ENCODE measurements around the gene SLAMF9. TPM values are rescaled to one million over a fixed set of nuclear protein-coding genes. Genes with fewer than 3 reads are reported as not detected.

Gene SLAMF9
- total and polyA plus RNA-seq, 4 donors: not detected

- Histone ChIP-seq H3K4me3 (ENCODE audit: low read depth, low read length) (no peak overlapping the region), H3K9me3 (ENCODE audit: control insufficient read depth, insufficient read depth, low read length) (no peaks in the 10 kb centered on the region), H3K27me3 (ENCODE audit: control insufficient read depth, insufficient read depth, low read length) (no peaks in the 10 kb centered on the region), H3K4me1 (ENCODE audit: control insufficient read depth, insufficient read depth, low read length) (peaks cover 38% of the 10 kb centered on the region), H3K36me3 (ENCODE audit: control insufficient read depth, insufficient read depth, low read length) (peaks cover 12% of the 10 kb centered on the region), H3K27ac (ENCODE audit: low read depth, low read length) (no peak overlapping the region)
- DNase-seq (ENCODE audit: low read depth in 4 of 6, low spot score in 6 of 6): no peak
- 85% methylated on average over 7 of the region's 10 CpGs for WGBS (ENCODE audit: insufficient coverage)
Observed at GRCh38 chr1:159919236-159919865, 34.7 kb downstream of the SLAMF9 start.

- WGBS (ENCODE audit: insufficient coverage): 87% methylated on average over 12 of the region's 13 CpGs
Observed at GRCh38 chr1:159918352-159919200, 35.5 kb downstream of the SLAMF9 start.

DNA sequence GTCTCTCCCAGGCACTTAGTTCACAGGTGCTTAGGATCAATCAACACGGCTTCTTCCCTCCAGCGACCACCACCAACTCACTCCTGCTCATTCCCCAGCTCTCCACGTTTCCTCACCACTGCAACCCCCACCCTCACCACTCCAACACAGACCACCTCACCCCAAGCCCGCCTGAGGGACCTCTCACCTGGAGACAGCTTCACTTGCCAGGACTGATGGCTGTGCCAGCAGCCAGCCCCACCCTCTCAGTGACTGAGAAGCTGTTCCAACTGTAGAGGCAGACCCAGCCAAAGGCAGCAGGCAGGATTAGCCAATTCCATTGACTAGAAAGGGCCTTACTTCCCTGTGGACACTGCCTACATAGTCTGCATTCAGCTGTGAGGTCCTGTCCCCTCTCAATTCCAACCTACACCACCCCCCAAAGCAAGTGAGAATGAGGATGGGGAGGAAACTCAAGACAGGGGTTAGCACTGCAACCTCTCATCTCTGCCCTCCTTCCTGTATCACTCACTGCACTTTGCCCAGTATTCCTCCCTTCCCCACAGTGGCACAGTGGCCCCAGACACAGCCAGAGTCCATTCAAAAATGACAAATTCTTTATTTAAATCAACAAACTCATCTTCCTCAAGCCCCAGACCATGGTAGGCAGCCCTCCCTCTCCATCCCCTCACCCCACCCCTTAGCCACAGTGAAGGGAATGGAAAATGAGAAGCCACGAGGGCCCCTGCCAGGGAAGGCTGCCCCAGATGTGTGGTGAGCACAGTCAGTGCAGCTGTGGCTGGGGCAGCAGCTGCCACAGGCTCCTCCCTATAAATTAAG is 36.3 kb downstream of the SLAMF9 start:
- no peak for DNase-seq (ENCODE audit: low read depth in 4 of 6, low spot score in 6 of 6)
- H3K4me1 ChIP-seq (ENCODE audit: control insufficient read depth, insufficient read depth, low read length): peaks cover 23% of the 10 kb centered on the region
- H3K27ac ChIP-seq (ENCODE audit: low read depth, low read length): no peak overlapping the region
- H3K4me3 ChIP-seq (ENCODE audit: low read depth, low read length): no peak overlapping the region
- H3K9me3 ChIP-seq (ENCODE audit: control insufficient read depth, insufficient read depth, low read length): no peaks in the 10 kb centered on the region
- WGBS (ENCODE audit: insufficient coverage): 90% methylated on average over 4 of the region's 5 CpGs
- H3K36me3 ChIP-seq (ENCODE audit: control insufficient read depth, insufficient read depth, low read length): peaks cover 6% of the 10 kb centered on the region
- no peaks in the 10 kb centered on the region for H3K27me3 ChIP-seq (ENCODE audit: control insufficient read depth, insufficient read depth, low read length)

More at GRCh38 chr1:159918352-159919200, 35.5 kb downstream of the SLAMF9 start:
- Histone ChIP-seq H3K4me1 (ENCODE audit: control insufficient read depth, insufficient read depth, low read length) (peaks cover 31% of the 10 kb centered on the region), H3K27me3 (ENCODE audit: control insufficient read depth, insufficient read depth, low read length) (no peaks in the 10 kb centered on the region), H3K9me3 (ENCODE audit: control insufficient read depth, insufficient read depth, low read length) (no peaks in the 10 kb centered on the region), H3K36me3 (ENCODE audit: control insufficient read depth, insufficient read depth, low read length) (peaks cover 12% of the 10 kb centered on the region), H3K27ac (ENCODE audit: low read depth, low read length) (no peak overlapping the region), H3K4me3 (ENCODE audit: low read depth, low read length) (no peak overlapping the region)
- no peak for DNase-seq (ENCODE audit: low read depth in 4 of 6, low spot score in 6 of 6)

DNA sequence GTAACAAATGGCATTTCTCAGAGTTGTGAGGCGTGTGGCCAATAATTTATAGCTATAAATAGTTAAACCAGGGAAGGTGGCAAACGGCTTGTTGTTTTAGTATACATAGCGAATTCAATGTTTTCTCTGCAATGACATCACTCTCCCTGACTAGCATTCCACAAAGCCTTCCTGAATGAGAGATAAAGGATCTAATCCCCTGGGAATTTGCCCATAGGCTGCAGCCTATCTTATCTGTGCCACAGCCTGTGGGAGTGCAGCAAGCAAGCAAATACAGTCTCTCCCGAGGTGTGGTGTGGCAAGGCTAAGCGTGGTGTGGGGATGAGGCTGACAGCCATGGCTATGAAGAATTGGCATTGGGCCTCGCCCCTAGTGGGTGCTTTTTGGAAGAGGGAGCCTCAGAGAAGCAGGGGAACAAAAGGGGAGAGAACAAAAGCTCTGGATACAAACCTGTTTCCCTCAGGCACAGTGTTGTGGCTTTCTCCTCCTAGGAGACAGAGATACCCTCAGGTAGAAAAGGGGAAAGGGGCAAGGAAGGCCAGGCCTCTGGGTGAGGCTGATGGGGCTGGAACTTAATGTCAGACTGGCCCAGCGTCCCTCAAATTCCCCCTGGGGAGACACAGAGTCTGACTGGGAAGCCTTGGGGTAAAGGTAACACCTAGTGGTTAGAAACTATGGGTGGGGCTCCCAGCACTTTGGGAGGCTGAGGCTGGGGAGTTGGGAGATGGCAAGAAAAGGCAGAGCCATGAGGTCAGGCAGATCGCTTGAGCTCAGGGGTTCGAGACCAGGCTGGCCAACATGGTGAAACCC is 37.6 kb downstream of the SLAMF9 start:
- WGBS (ENCODE audit: insufficient coverage): 40% methylated on average over 4 of the region's 9 CpGs

GRCh38 chr1:159915571-159916241 is 38.3 kb downstream of the SLAMF9 start:
- DNase-seq (ENCODE audit: low read depth in 4 of 6, low spot score in 6 of 6): no peak
- peaks cover 5% of the 10 kb centered on the region for H3K36me3 ChIP-seq (ENCODE audit: control insufficient read depth, insufficient read depth, low read length)
- H3K27ac ChIP-seq (ENCODE audit: low read depth, low read length): no peak overlapping the region
- 78% methylated on average over 3 of the region's 5 CpGs for WGBS (ENCODE audit: insufficient coverage)
- no peak overlapping the region for H3K4me3 ChIP-seq (ENCODE audit: low read depth, low read length)
- no peaks in the 10 kb centered on the region for H3K27me3 ChIP-seq (ENCODE audit: control insufficient read depth, insufficient read depth, low read length)
- peaks cover 16% of the 10 kb centered on the region for H3K4me1 ChIP-seq (ENCODE audit: control insufficient read depth, insufficient read depth, low read length)
- no peaks in the 10 kb centered on the region for H3K9me3 ChIP-seq (ENCODE audit: control insufficient read depth, insufficient read depth, low read length)

More for the DNA sequence above, 37.6 kb downstream of the SLAMF9 start:
- Histone ChIP-seq H3K36me3 (ENCODE audit: control insufficient read depth, insufficient read depth, low read length) (peaks cover 5% of the 10 kb centered on the region), H3K27me3 (ENCODE audit: control insufficient read depth, insufficient read depth, low read length) (no peaks in the 10 kb centered on the region), H3K4me1 (ENCODE audit: control insufficient read depth, insufficient read depth, low read length) (peaks cover 16% of the 10 kb centered on the region), H3K27ac (ENCODE audit: low read depth, low read length) (no peak overlapping the region), H3K9me3 (ENCODE audit: control insufficient read depth, insufficient read depth, low read length) (no peaks in the 10 kb centered on the region), H3K4me3 (ENCODE audit: low read depth, low read length) (no peak overlapping the region)
- DNase-seq (ENCODE audit: low read depth in 4 of 6, low spot score in 6 of 6): peak in 2 of 6 donors; percentile 64 to 80

DNA sequence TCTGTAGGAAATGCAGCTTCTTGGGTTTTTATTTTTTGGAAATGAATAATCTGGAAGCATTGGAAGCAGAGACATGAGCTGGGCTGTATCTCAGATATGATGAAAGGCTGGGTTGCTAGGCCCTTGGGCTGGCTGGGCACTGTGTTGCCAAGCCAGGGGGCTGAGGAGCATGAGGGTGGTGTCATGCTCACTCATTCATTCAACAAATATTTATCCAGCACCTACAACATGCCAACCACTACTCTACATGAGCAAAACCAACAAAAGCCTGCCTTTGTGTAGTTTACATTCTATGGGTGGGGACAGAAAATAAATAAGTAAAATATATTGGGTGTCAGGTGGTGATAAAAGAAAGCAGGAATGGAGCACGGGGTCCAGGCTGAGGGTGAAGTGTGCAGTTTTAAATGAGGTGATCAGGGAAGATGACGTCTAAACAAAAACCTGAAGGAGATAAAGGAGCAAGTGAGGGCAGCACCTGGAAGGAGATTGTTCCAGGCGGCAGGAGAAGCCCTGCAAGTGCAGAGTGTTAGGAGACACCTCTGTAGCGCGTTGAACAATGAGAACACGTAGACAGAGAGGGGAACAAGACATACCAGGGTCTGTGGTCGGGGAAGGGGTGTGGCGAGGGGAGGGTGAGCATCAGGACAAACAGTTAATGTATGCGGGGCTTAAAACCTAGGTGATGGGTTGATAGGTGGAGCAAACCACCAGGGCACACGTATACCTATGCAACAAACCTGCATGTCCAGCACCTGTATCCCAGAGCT is 39.6 kb downstream of the SLAMF9 start:
- Histone ChIP-seq H3K27ac (ENCODE audit: low read depth, low read length) (no peak overlapping the region), H3K9me3 (ENCODE audit: control insufficient read depth, insufficient read depth, low read length) (no peaks in the 10 kb centered on the region), H3K27me3 (ENCODE audit: control insufficient read depth, insufficient read depth, low read length) (no peaks in the 10 kb centered on the region), H3K36me3 (ENCODE audit: control insufficient read depth, insufficient read depth, low read length) (peaks cover 4% of the 10 kb centered on the region), H3K4me1 (ENCODE audit: control insufficient read depth, insufficient read depth, low read length) (peaks cover 25% of the 10 kb centered on the region), H3K4me3 (ENCODE audit: low read depth, low read length) (no peak overlapping the region)
- WGBS (ENCODE audit: insufficient coverage): 81% methylated on average over 8 of the region's 10 CpGs
- no peak for DNase-seq (ENCODE audit: low read depth in 4 of 6, low spot score in 6 of 6)

DNA sequence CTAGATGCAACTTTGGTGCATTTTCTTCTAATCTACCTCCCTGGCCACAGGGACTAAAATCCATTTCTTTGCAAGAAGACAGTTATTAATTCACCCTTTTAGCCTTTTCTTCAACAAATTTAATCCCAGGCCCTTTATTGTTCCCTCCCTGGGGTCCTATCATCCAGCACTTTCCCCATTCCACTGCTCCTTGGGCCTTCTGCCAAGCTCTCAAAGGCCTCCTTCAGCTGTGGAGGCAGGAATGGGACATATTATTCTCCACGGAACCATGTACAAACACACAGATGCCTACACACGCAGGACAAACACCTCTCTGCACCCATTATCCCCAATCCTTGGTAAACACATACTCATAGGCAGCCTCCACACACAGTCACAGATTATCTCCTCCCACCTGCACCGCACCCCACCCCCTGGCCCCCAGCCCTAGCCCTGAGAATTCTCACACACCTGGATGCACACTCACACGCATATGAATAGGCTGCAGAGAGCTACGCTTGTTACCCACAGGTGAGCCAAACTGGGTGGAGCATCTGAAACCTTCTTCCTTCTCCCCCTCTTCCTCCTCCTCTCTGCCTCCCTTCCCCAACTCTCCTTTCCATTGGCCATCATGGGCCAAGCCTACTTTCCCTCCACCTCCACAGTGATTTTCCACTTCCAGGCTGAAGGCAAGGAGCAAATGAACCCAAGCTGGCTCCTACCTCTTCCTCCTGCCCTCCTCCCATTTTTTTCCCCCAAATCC is 40.4 kb downstream of the SLAMF9 start:
- Histone ChIP-seq H3K36me3 (ENCODE audit: control insufficient read depth, insufficient read depth, low read length) (no peaks in the 10 kb centered on the region), H3K9me3 (ENCODE audit: control insufficient read depth, insufficient read depth, low read length) (no peaks in the 10 kb centered on the region), H3K27ac (ENCODE audit: low read depth, low read length) (no peak overlapping the region), H3K4me3 (ENCODE audit: low read depth, low read length) (no peak overlapping the region), H3K4me1 (ENCODE audit: control insufficient read depth, insufficient read depth, low read length) (peaks cover 25% of the 10 kb centered on the region), H3K27me3 (ENCODE audit: control insufficient read depth, insufficient read depth, low read length) (no peaks in the 10 kb centered on the region)
- WGBS (ENCODE audit: insufficient coverage): 65% methylated on average over 5 of the region's 5 CpGs
- peak in 1 of 6 donors; percentile 47 for DNase-seq (ENCODE audit: low read depth in 4 of 6, low spot score in 6 of 6)

Measured in spinal cord (tissue), 10 donors.